ENCODE data around the gene INSM2.

INSM2 gene

GRCh38 chr14:35506461-35506860, 27.5 kb upstream of the INSM2 start:
- Histone ChIP-seq H3K27me3 (ENCODE audit: insufficient read depth, poor library complexity, severe bottlenecking) (peaks cover 2% of the 10 kb centered on the region), H3K4me3 (replicated peaks; ENCODE audit: insufficient read depth, low read length) (no peak overlapping the region), H3K27ac (replicated peaks) (no peak overlapping the region)
- TF ChIP-seq SPI1 (IDR thresholded peaks at IDR 0.05; ENCODE audit: borderline replicate concordance, low read depth) (no peak), REST (IDR thresholded peaks at IDR 0.05; ENCODE audit: insufficient replicate concordance, low read depth) (no peak), POLR2AphosphoS5 (IDR thresholded peaks at IDR 0.05; ENCODE audit: low read depth) (no peak), CTCF (IDR thresholded peaks at IDR 0.05; ENCODE audit: insufficient read depth, low read length) (no peak), GABPA (IDR thresholded peaks at IDR 0.05; ENCODE audit: low read depth) (no peak)
- DNase-seq (ENCODE audit: low read depth in 1 of 2, low spot score in 1 of 2): no peak

GRCh38 chr14:35506927-35507326, 27.0 kb upstream of the INSM2 start:
- DNase-seq (ENCODE audit: low read depth in 1 of 2, low spot score in 1 of 2): no peak
- TF ChIP-seq REST (IDR thresholded peaks at IDR 0.05; ENCODE audit: insufficient replicate concordance, low read depth): no peak
- no peak for TF ChIP-seq CTCF (IDR thresholded peaks at IDR 0.05; ENCODE audit: insufficient read depth, low read length)
- no peak for TF ChIP-seq SPI1 (IDR thresholded peaks at IDR 0.05; ENCODE audit: borderline replicate concordance, low read depth)
- no peak for TF ChIP-seq POLR2AphosphoS5 (IDR thresholded peaks at IDR 0.05; ENCODE audit: low read depth)
- TF ChIP-seq GABPA (IDR thresholded peaks at IDR 0.05; ENCODE audit: low read depth): no peak
- no peak overlapping the region for H3K27ac ChIP-seq (replicated peaks)
- H3K27me3 ChIP-seq (ENCODE audit: insufficient read depth, poor library complexity, severe bottlenecking): peaks cover 2% of the 10 kb centered on the region
- H3K4me3 ChIP-seq (replicated peaks; ENCODE audit: insufficient read depth, low read length): no peak overlapping the region

GRCh38 chr14:35509846-35510245, 24.1 kb upstream of the INSM2 start:
- DNase-seq (ENCODE audit: low read depth in 1 of 2, low spot score in 1 of 2): no peak
- H3K27ac ChIP-seq (replicated peaks): no peak overlapping the region
- no peak overlapping the region for H3K4me3 ChIP-seq (replicated peaks; ENCODE audit: insufficient read depth, low read length)
- no peaks in the 10 kb centered on the region for H3K27me3 ChIP-seq (ENCODE audit: insufficient read depth, poor library complexity, severe bottlenecking)
- TF ChIP-seq CTCF (IDR thresholded peaks at IDR 0.05; ENCODE audit: insufficient read depth, low read length): no peak

GRCh38 chr14:35512765-35513164, 21.2 kb upstream of the INSM2 start:
- TF ChIP-seq CTCF (IDR thresholded peaks at IDR 0.05; ENCODE audit: insufficient read depth, low read length) (no peak), POLR2AphosphoS5 (IDR thresholded peaks at IDR 0.05; ENCODE audit: low read depth) (no peak), GABPA (IDR thresholded peaks at IDR 0.05; ENCODE audit: low read depth) (no peak), SPI1 (IDR thresholded peaks at IDR 0.05; ENCODE audit: borderline replicate concordance, low read depth) (no peak), REST (IDR thresholded peaks at IDR 0.05; ENCODE audit: insufficient replicate concordance, low read depth) (no peak)
- Histone ChIP-seq H3K27me3 (ENCODE audit: insufficient read depth, poor library complexity, severe bottlenecking) (no peaks in the 10 kb centered on the region), H3K4me3 (replicated peaks; ENCODE audit: insufficient read depth, low read length) (no peak overlapping the region), H3K27ac (replicated peaks) (no peak overlapping the region)
- DNase-seq (ENCODE audit: low read depth in 1 of 2, low spot score in 1 of 2): no peak

All from HL-60 (cell line).